ENCODE data around the gene DOK3.

DOK3 gene

GRCh38 chr5:177462021-177462670 is 47.5 kb downstream of the DOK3 start:
- Histone ChIP-seq H3K4me3 (ENCODE audit: low read length in 2 of 2) (no peak overlapping the region), H3K36me3 (ENCODE audit: control insufficient read depth in 2 of 2, insufficient read depth in 2 of 2, low read length in 2 of 2) (peaks cover 16 to 31% of the 10 kb centered on the region in 2 donors), H3K9ac (ENCODE audit: low read length in 2 of 2) (no peak overlapping the region), H3K27ac (ENCODE audit: low read length) (peak overlapping the region; percentile 11), H3K9me3 (ENCODE audit: control insufficient read depth in 2 of 2, low read length in 2 of 2) (peaks cover 0 to 4% of the 10 kb centered on the region in 2 donors), H3K27me3 (ENCODE audit: control insufficient read depth in 1 of 2, insufficient read depth in 2 of 2, low read length in 2 of 2) (no peaks in the 10 kb centered on the region), H3K4me1 (ENCODE audit: control insufficient read depth, insufficient read depth, low read length) (peaks cover 4% of the 10 kb centered on the region)

GRCh38 chr5:177459819-177460628 is 49.6 kb downstream of the DOK3 start:
- Histone ChIP-seq H3K27ac (ENCODE audit: low read length) (no peak overlapping the region), H3K9ac (ENCODE audit: low read length in 2 of 2) (no peak overlapping the region)

GRCh38 chr5:177459357-177459756 is 50.3 kb downstream of the DOK3 start:
- peaks cover 0 to 15% of the 10 kb centered on the region in 2 donors for H3K36me3 ChIP-seq (ENCODE audit: control insufficient read depth in 2 of 2, insufficient read depth in 2 of 2, low read length in 2 of 2)
- no peak overlapping the region for H3K27ac ChIP-seq (ENCODE audit: low read length)

More at GRCh38 chr5:177459819-177460628, 49.6 kb downstream of the DOK3 start:
- Histone ChIP-seq H3K9me3 (ENCODE audit: control insufficient read depth in 2 of 2, low read length in 2 of 2) (no peaks in the 10 kb centered on the region), H3K36me3 (ENCODE audit: control insufficient read depth in 2 of 2, insufficient read depth in 2 of 2, low read length in 2 of 2) (peaks cover 0 to 15% of the 10 kb centered on the region in 2 donors), H3K4me3 (ENCODE audit: low read length in 2 of 2) (no peak overlapping the region), H3K27me3 (ENCODE audit: control insufficient read depth in 1 of 2, insufficient read depth in 2 of 2, low read length in 2 of 2) (no peaks in the 10 kb centered on the region), H3K4me1 (ENCODE audit: control insufficient read depth, insufficient read depth, low read length) (peaks cover 24% of the 10 kb centered on the region)

GRCh38 chr5:177458912-177459350 is 50.7 kb downstream of the DOK3 start:
- H3K27ac ChIP-seq (ENCODE audit: low read length): no peak overlapping the region
- H3K9ac ChIP-seq (ENCODE audit: low read length in 2 of 2): no peak overlapping the region
- peaks cover 0 to 15% of the 10 kb centered on the region in 2 donors for H3K36me3 ChIP-seq (ENCODE audit: control insufficient read depth in 2 of 2, insufficient read depth in 2 of 2, low read length in 2 of 2)
- no peak overlapping the region for H3K4me3 ChIP-seq (ENCODE audit: low read length in 2 of 2)
- peaks cover 33% of the 10 kb centered on the region for H3K4me1 ChIP-seq (ENCODE audit: control insufficient read depth, insufficient read depth, low read length)
- H3K9me3 ChIP-seq (ENCODE audit: control insufficient read depth in 2 of 2, low read length in 2 of 2): no peaks in the 10 kb centered on the region
- peaks cover 0 to under 1% of the 10 kb centered on the region in 2 donors for H3K27me3 ChIP-seq (ENCODE audit: control insufficient read depth in 1 of 2, insufficient read depth in 2 of 2, low read length in 2 of 2)

More at GRCh38 chr5:177459357-177459756, 50.3 kb downstream of the DOK3 start:
- Histone ChIP-seq H3K9ac (ENCODE audit: low read length in 2 of 2) (no peak overlapping the region), H3K9me3 (ENCODE audit: control insufficient read depth in 2 of 2, low read length in 2 of 2) (no peaks in the 10 kb centered on the region), H3K4me3 (ENCODE audit: low read length in 2 of 2) (no peak overlapping the region), H3K4me1 (ENCODE audit: control insufficient read depth, insufficient read depth, low read length) (peaks cover 29% of the 10 kb centered on the region), H3K27me3 (ENCODE audit: control insufficient read depth in 1 of 2, insufficient read depth in 2 of 2, low read length in 2 of 2) (no peaks in the 10 kb centered on the region)

- peaks cover 0 to 7% of the 10 kb centered on the region in 2 donors for H3K27me3 ChIP-seq (ENCODE audit: control insufficient read depth in 1 of 2, insufficient read depth in 2 of 2, low read length in 2 of 2)
- H3K9ac ChIP-seq (ENCODE audit: low read length in 2 of 2): no peak overlapping the region
- no peaks in the 10 kb centered on the region for H3K9me3 ChIP-seq (ENCODE audit: control insufficient read depth in 2 of 2, low read length in 2 of 2)
- no peak overlapping the region for H3K4me3 ChIP-seq (ENCODE audit: low read length in 2 of 2)
- H3K27ac ChIP-seq (ENCODE audit: low read length): peak overlapping the region; percentile 24
- H3K36me3 ChIP-seq (ENCODE audit: control insufficient read depth in 2 of 2, insufficient read depth in 2 of 2, low read length in 2 of 2): peaks cover 0 to 15% of the 10 kb centered on the region in 2 donors
- H3K4me1 ChIP-seq (ENCODE audit: control insufficient read depth, insufficient read depth, low read length): peaks cover 39% of the 10 kb centered on the region
These were observed 51.6 kb downstream of the DOK3 start for GRCh38 chr5:177457852-177458681.

GRCh38 chr5:177456976-177457851 is 52.4 kb downstream of the DOK3 start:
- Histone ChIP-seq H3K4me1 (ENCODE audit: control insufficient read depth, insufficient read depth, low read length) (peaks cover 39% of the 10 kb centered on the region), H3K27ac (ENCODE audit: low read length) (peak overlapping the region; percentile 69), H3K4me3 (ENCODE audit: low read length in 2 of 2) (no peak overlapping the region), H3K27me3 (ENCODE audit: control insufficient read depth in 1 of 2, insufficient read depth in 2 of 2, low read length in 2 of 2) (peaks cover under 1 to 7% of the 10 kb centered on the region in 2 donors), H3K9me3 (ENCODE audit: control insufficient read depth in 2 of 2, low read length in 2 of 2) (no peaks in the 10 kb centered on the region), H3K9ac (ENCODE audit: low read length in 2 of 2) (no peak overlapping the region), H3K36me3 (ENCODE audit: control insufficient read depth in 2 of 2, insufficient read depth in 2 of 2, low read length in 2 of 2) (peaks cover 0 to 14% of the 10 kb centered on the region in 2 donors)

GRCh38 chr5:177456591-177456964 is 53.0 kb downstream of the DOK3 start:
- Histone ChIP-seq H3K9ac (ENCODE audit: low read length in 2 of 2) (no peak overlapping the region), H3K27me3 (ENCODE audit: control insufficient read depth in 1 of 2, insufficient read depth in 2 of 2, low read length in 2 of 2) (peaks cover 2 to 7% of the 10 kb centered on the region in 2 donors), H3K27ac (ENCODE audit: low read length) (peak overlapping the region; percentile 69), H3K4me1 (ENCODE audit: control insufficient read depth, insufficient read depth, low read length) (peaks cover 39% of the 10 kb centered on the region), H3K36me3 (ENCODE audit: control insufficient read depth in 2 of 2, insufficient read depth in 2 of 2, low read length in 2 of 2) (peaks cover 0 to 13% of the 10 kb centered on the region in 2 donors), H3K4me3 (ENCODE audit: low read length in 2 of 2) (no peak overlapping the region), H3K9me3 (ENCODE audit: control insufficient read depth in 2 of 2, low read length in 2 of 2) (no peaks in the 10 kb centered on the region)

- H3K4me1 ChIP-seq (ENCODE audit: control insufficient read depth, insufficient read depth, low read length): peaks cover 39% of the 10 kb centered on the region
- H3K9ac ChIP-seq (ENCODE audit: low read length in 2 of 2): peak overlapping the region in 1 of 2 donors; percentile 53
- no peaks in the 10 kb centered on the region for H3K9me3 ChIP-seq (ENCODE audit: control insufficient read depth in 2 of 2, low read length in 2 of 2)
- H3K4me3 ChIP-seq (ENCODE audit: low read length in 2 of 2): peak overlapping the region; percentile 70 to 80
- H3K27me3 ChIP-seq (ENCODE audit: control insufficient read depth in 1 of 2, insufficient read depth in 2 of 2, low read length in 2 of 2): peaks cover 3 to 7% of the 10 kb centered on the region in 2 donors
- H3K36me3 ChIP-seq (ENCODE audit: control insufficient read depth in 2 of 2, insufficient read depth in 2 of 2, low read length in 2 of 2): peaks cover 0 to 12% of the 10 kb centered on the region in 2 donors
- H3K27ac ChIP-seq (ENCODE audit: low read length): peak overlapping the region; percentile 41
These were observed 53.7 kb downstream of the DOK3 start for GRCh38 chr5:177455661-177456590.

GRCh38 chr5:177455036-177455660 is 54.5 kb downstream of the DOK3 start:
- no peaks in the 10 kb centered on the region for H3K9me3 ChIP-seq (ENCODE audit: control insufficient read depth in 2 of 2, low read length in 2 of 2)
- peaks cover 0 to 12% of the 10 kb centered on the region in 2 donors for H3K36me3 ChIP-seq (ENCODE audit: control insufficient read depth in 2 of 2, insufficient read depth in 2 of 2, low read length in 2 of 2)
- H3K27me3 ChIP-seq (ENCODE audit: control insufficient read depth in 1 of 2, insufficient read depth in 2 of 2, low read length in 2 of 2): peaks cover 7 to 11% of the 10 kb centered on the region in 2 donors
- H3K4me1 ChIP-seq (ENCODE audit: control insufficient read depth, insufficient read depth, low read length): peaks cover 39% of the 10 kb centered on the region
- H3K4me3 ChIP-seq (ENCODE audit: low read length in 2 of 2): peak overlapping the region; percentile 70 to 80
- peak overlapping the region; percentile 42 to 53 for H3K9ac ChIP-seq (ENCODE audit: low read length in 2 of 2)
- H3K27ac ChIP-seq (ENCODE audit: low read length): peak overlapping the region; percentile 41
